Suprapubic skin (tissue), 3 donors: ENCODE measurements around the gene PAK6.

ENCODE experiments used
- EP300 ChIP-seq: sonication (generic); formaldehyde crosslinking; IDR thresholded peaks from one replicate; pipeline ENCODE4 v1.6.1; 2017; ENCODE audit warnings: antibody characterized with exemption
- TF ChIP-seq, protein P1 (sequence below), 2 donors: fragments of 200-600 bp in 1 of 2; fragments of 450-650 bp in 1 of 2; sonication (generic) in 1 of 2; IDR thresholded peaks; one replicate each; pipeline ENCODE4 v1.5.1; 2016 to 2019; ENCODE audit warnings: antibody characterized with exemption in 2 of 2, mild to moderate bottlenecking in 1 of 2, moderate library complexity in 1 of 2

DNA sequence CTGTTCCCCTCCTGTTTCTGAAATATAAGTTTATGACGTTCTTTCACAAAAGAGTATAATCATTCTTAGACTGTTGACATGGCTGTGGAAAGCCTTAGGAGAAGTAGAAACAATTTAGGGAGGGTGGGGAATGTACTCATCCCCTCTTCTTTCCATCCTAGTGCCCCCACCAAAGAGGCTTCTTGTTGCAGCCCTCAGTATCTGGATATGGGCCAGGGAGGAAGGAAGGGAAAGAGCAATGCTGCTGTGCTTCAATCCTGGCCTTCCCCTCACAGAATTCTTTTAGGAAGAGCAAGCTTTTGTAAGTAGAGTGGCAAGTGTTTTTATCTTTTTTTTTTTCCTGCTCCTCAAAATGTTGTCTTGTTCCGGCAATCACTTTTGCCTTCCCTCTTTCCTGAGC is 86.3 kb downstream of the PAK6 start:
- TF ChIP-seq, protein P1, sequence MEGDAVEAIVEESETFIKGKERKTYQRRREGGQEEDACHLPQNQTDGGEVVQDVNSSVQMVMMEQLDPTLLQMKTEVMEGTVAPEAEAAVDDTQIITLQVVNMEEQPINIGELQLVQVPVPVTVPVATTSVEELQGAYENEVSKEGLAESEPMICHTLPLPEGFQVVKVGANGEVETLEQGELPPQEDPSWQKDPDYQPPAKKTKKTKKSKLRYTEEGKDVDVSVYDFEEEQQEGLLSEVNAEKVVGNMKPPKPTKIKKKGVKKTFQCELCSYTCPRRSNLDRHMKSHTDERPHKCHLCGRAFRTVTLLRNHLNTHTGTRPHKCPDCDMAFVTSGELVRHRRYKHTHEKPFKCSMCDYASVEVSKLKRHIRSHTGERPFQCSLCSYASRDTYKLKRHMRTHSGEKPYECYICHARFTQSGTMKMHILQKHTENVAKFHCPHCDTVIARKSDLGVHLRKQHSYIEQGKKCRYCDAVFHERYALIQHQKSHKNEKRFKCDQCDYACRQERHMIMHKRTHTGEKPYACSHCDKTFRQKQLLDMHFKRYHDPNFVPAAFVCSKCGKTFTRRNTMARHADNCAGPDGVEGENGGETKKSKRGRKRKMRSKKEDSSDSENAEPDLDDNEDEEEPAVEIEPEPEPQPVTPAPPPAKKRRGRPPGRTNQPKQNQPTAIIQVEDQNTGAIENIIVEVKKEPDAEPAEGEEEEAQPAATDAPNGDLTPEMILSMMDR (IDR thresholded peaks at IDR 0.05) = no peak
- TF ChIP-seq EP300 = no peak
